Right lobe of liver (tissue), 4 donors: Measurements from ENCODE around the gene CD226.
"Not testable (repeated sequence)": the region's sequence is repeated elsewhere in the genome, so short reads cannot be mapped to it uniquely, and the experiment has no call there.

Source experiments
- CTCF ChIP-seq, 4 donors: fragments of 200-600 bp in 3 of 4; fragments of 450-650 bp in 1 of 4; IDR thresholded peaks; one replicate each; pipeline versions ENCODE4 v1.5.1 to v1.8.0; 2016 to 2022; ENCODE audit warnings: antibody characterized with exemption in 4 of 4, mild to moderate bottlenecking in 2 of 4
- POLR2A ChIP-seq: fragments of 450-650 bp; IDR thresholded peaks from one replicate; pipeline ENCODE4 v1.6.1; 2017; ENCODE audit warnings: antibody characterized with exemption, mild to moderate bottlenecking
- donor health status: DM: no; HTN: no; CAD: no.
- donor health status: DM: no; HTN: no; CAD: no.
- donor health status: DM: no; HTN: yes; CAD: no.

GRCh38 chr18:69899154-69899923 lies 48.3 kb downstream of the CD226 start:
- not testable (repeated sequence) for TF ChIP-seq CTCF (IDR thresholded peaks at IDR 0.05); POLR2A
